OCI-LY3 (cell line): ENCODE results near the gene NOS1.

Experiments
- EZH2phosphoT487 ChIP-seq: fragments of 200-600 bp; shearing (Covaris generic); IDR thresholded peaks from 2 replicates; pipeline ENCODE4 v1.6.1; 2018; ENCODE audit warnings: antibody characterized with exemption, mixed run types, low read depth
- TF ChIP-seq, protein P1 (sequence below): fragments of 200-600, 300-600 bp; sonication (generic); IDR thresholded peaks from 2 replicates; pipeline ENCODE4 v1.5.1; 2014; ENCODE audit warnings: antibody characterized with exemption, low read length, low read depth

DNA sequence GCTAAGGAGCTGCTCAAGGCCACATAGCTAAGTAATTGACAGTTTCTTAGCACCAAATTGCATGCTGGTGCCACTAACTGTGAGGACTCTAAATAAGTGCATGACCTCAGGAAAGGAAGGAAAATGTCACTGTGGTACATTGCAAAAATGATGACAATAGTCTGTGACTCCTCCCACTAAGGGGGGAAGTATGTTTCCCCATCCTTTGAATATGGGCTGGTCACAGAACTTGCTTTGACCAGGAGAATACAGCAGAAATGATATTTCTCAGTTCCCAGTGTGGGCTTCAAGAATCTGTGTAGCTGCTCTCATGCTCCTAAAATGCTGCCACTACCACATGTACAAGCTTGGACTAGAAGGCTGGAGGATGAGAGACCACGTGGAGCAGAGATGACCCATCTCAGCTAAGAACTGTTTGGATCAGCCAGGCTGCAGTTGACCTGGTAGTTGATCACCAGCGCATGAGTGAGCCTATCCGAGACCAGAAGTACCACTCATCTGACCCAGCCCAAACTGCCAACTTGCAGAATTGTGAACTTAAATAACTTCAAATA is 42.2 kb upstream of the NOS1 start:
- TF ChIP-seq EZH2phosphoT487, result no peak
- TF ChIP-seq, protein P1, sequence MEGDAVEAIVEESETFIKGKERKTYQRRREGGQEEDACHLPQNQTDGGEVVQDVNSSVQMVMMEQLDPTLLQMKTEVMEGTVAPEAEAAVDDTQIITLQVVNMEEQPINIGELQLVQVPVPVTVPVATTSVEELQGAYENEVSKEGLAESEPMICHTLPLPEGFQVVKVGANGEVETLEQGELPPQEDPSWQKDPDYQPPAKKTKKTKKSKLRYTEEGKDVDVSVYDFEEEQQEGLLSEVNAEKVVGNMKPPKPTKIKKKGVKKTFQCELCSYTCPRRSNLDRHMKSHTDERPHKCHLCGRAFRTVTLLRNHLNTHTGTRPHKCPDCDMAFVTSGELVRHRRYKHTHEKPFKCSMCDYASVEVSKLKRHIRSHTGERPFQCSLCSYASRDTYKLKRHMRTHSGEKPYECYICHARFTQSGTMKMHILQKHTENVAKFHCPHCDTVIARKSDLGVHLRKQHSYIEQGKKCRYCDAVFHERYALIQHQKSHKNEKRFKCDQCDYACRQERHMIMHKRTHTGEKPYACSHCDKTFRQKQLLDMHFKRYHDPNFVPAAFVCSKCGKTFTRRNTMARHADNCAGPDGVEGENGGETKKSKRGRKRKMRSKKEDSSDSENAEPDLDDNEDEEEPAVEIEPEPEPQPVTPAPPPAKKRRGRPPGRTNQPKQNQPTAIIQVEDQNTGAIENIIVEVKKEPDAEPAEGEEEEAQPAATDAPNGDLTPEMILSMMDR, result no peak
